HG02610 (cell line): ENCODE data around the gene TOMM40L.
A peak's percentile ranks its signal among the peaks of the same experiment; 100 is the strongest.
"Not testable (repeated sequence)": the region's sequence is repeated elsewhere in the genome, so short reads cannot be mapped to it uniquely, and the experiment has no call there.

Experiments used
- ATAC-seq: cut with Tn5 transposase; IDR thresholded peaks from one replicate; pipeline ENCODE4 v1.9.1; 2021; ENCODE audit warnings: mild to moderate bottlenecking, moderate library complexity; ENCODE audit not compliant: unreplicated experiment

The TOMM40L gene

GRCh38 chr1:161218301-161219077 lies 7.4 kb upstream of the TOMM40L start:
- ATAC-seq: no peak

- no peak for ATAC-seq
Observed at GRCh38 chr1:161219078-161219892, 6.6 kb upstream of the TOMM40L start.

- no peak for ATAC-seq
Observed at GRCh38 chr1:161220002-161220401, 5.9 kb upstream of the TOMM40L start.

- no peak for ATAC-seq
Observed at GRCh38 chr1:161222175-161223019, 3.5 kb upstream of the TOMM40L start.

GRCh38 chr1:161223805-161224694 lies 1.8 kb upstream of the TOMM40L start:
- no peak for ATAC-seq

GRCh38 chr1:161224695-161225087 lies 1.2 kb upstream of the TOMM40L start:
- not testable (repeated sequence) for ATAC-seq

- peak; percentile 2 for ATAC-seq
Observed at GRCh38 chr1:161225178-161225533, 704 bp upstream of the TOMM40L start.

GRCh38 chr1:161226320-161226711 lies 456 bp downstream of the TOMM40L start:
- no peak for ATAC-seq

GRCh38 chr1:161226759-161227158 lies 899 bp downstream of the TOMM40L start:
- no peak for ATAC-seq

- no peak for ATAC-seq
Observed at GRCh38 chr1:161227196-161227871, 1.5 kb downstream of the TOMM40L start.

- ATAC-seq: no peak
Observed at GRCh38 chr1:161228032-161228431, 2.2 kb downstream of the TOMM40L start.

GRCh38 chr1:161229896-161230295 lies 4.0 kb downstream of the TOMM40L start:
- ATAC-seq: no peak

GRCh38 chr1:161230762-161231161 lies 4.9 kb downstream of the TOMM40L start:
- ATAC-seq: no peak

GRCh38 chr1:161233102-161233501 lies 7.2 kb downstream of the TOMM40L start:
- ATAC-seq: no peak

- ATAC-seq: no peak
Observed at GRCh38 chr1:161235957-161236775, 10.3 kb downstream of the TOMM40L start.

GRCh38 chr1:161238039-161238473 lies 12.2 kb downstream of the TOMM40L start, which contains the start of gene NR1I3:
NR1I3 (minus strand) TSS chr1:161238203; CDS start chr1:161236565, 1,638 bp downstream.
- no peak for ATAC-seq

- ATAC-seq: no peak
Observed at GRCh38 chr1:161241682-161242081, 15.8 kb downstream of the TOMM40L start.

GRCh38 chr1:161242313-161242712 lies 16.5 kb downstream of the TOMM40L start:
- ATAC-seq: no peak

GRCh38 chr1:161244888-161245287 lies 19.0 kb downstream of the TOMM40L start:
- ATAC-seq: no peak
